HG03520 (cell line): Measurements from ENCODE around the gene KCND3.

Experiments used
- ATAC-seq: cut with Tn5 transposase; IDR thresholded peaks from one replicate; pipeline ENCODE4 v1.9.1; 2021; ENCODE audit warnings: mild to moderate bottlenecking, moderate library complexity; ENCODE audit not compliant: unreplicated experiment

The KCND3 gene

DNA sequence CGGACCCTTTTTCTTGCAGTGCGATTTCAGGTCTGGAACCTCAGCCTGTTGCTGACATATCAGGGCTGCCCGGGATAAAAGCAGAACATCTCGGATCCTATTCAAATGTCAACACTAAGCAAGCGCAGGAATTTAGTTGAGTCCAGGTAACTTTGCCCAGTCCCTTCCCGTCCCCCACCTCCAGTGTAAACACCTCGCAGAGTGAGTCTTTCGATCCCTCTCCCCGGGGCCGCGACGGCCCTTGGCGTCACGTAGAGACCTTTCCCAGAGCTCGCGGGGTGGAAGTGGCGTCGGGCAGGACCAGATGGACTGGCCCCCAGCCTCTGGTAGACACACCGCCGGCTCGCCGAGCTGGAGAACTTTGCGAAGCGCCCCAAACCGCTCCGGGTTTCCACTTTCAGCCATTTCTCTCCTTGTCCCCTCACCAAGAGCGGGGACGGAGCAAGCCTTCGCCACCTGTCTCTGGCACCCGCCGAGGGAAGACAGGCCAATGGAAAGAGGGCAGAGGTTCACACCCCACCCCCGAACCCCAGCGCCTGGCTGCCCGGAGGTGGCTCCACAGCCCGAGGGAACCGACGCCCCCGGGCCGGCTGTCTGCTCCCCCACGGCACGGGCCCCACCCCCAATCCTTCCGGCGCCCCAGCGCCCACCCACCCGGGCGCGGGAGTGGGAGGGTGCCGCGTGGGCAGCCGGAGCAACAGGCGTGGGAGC, 570 bp downstream of the KCND3 start:
- ATAC-seq = no peak

DNA sequence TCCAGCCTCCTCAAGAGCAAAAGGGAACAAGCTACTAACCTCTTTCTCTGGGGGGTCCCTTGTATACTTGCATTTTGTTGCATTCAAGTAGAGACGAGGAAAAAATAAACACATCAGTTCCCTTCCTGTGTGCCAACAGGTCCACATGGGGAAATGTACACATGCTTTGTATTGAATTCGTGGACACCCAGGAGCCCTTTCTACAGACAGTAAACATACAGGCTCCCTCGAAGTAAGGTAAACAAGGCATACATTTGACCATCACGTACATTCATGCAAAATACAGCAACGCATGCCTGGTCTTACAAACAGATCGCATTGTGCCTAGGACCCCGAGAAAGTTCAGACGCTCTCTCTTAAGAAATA, 1.1 kb downstream of the KCND3 start:
- ATAC-seq = no peak

DNA sequence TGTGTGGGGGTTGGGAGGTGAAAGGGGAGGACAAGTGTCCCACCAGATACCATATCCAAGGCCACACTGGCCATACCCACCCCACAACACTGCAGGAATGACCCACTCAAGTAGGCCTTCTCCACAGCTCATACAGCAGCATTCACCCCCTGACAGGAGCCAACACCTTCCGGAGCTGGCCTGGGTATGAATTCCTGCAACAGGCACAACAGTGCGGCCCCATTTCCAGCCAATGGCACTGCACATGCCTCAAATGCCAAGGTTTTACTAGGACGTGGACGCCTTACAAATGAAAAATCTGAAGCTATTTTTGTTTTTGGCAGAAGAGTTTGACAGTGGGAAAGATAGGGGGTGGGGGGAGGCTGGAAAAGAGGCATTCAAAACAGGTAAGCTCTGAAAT, 2.0 kb downstream of the KCND3 start:
- no peak for ATAC-seq

DNA sequence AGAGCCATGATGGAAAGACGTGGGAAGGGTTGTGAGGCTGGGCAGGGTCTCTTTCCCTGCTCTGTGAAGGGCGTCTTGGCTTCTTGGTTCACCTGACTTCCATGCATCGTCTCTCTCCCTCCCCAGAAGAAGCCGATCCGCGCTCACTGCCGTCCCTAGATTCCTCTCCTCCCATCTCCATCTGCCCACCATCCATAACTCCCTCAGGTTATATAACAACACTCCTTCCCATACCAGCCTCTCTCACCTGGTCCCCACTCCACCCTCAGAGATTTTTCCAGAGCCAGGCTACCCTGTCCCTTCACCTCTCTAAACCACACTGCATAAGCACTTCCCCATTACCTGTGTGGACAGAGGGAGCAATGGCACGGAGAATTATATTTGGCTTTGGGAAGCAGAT, 6.0 kb downstream of the KCND3 start:
- ATAC-seq = no peak

DNA sequence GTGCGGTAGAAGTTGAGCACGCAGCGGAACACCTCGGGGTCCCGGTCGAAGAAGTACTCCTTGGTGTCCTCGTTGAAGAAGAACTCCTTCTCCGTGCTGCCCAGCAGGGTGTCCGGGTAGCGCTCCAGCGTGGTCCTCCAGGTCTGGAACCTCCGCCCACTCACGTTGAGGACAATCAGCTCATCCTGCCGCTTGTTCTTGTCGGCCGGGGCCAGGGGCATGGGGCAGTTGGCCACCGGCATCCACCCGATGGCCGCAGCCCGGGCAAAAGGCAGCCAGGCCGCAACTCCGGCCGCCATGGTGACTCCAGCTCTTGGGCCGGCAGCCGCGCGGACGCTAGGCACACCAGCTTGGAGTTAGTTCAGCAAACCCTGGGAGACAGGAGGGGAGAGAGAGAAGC, 7.0 kb downstream of the KCND3 start:
- no peak for ATAC-seq

DNA sequence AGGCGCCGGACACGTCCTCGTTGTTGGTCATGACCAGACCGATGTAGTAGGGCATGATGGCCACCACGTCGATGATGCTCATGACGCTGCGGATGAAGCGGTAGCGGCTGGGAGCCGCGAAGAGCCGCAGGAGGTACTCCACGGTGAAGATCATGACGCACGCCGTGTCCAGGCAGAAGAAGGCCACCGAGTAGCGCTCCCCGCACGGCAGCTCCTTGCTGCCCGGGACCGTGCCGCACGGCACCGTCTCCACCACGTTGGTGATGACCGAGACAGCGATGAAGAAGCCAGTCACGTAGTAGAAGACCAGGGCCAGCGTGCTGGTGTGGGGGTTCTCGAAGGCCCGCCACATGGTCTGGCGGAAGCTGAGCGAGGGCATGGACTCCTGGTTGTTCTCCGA, 7.6 kb downstream of the KCND3 start:
- ATAC-seq = no peak

GRCh38 chr1:111981090-111981489, 8.4 kb downstream of the KCND3 start:
- ATAC-seq = no peak

- no peak for ATAC-seq
These were observed 8.8 kb downstream of the KCND3 start for GRCh38 chr1:111980686-111981085.

DNA sequence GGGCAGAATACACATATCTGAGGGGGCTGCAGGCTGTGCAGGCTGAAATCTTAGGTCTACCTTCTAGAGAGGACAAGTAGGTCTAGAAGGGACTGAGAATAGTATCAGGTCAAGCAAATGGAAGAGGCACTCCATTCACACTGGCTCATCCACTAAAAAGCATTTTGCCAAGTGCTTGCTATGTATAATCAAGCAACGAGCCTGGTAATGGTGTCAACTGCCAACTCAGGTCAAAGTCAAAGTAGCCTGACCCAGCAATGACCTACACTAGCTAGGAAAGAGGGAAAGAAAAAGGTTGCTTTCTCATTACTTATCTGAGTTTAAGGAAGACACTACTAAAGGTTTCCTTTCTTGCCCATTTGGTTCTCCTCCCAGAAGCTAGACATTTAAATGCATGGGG, 10.8 kb downstream of the KCND3 start:
- no peak for ATAC-seq

- ATAC-seq = no peak
These were observed 12.1 kb downstream of the KCND3 start for GRCh38 chr1:111977378-111977777.

DNA sequence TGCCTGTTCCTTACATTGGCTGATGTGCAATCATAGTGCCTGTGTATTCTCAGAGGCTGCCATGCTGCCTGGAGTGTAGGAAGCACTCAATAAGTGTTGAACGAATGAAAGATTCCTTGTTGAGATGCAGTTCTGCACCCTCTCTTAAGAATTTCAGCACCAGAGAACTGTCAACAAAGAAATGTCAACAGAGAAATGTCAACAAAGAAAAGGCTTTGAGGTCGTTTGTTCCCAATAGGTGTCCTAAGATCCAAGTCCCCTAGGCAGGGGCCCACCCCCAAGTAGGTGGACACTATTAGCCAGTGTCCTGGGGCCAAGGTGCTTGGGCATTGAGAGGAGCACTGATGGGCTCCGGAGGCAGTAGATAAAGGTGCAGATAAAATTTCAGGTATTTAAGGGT, 12.6 kb downstream of the KCND3 start:
- ATAC-seq = no peak

GRCh38 chr1:111976332-111976731, 13.1 kb downstream of the KCND3 start:
- ATAC-seq = no peak

GRCh38 chr1:111973150-111973790, 16.2 kb downstream of the KCND3 start:
- no peak for ATAC-seq

- ATAC-seq = no peak
These were observed 18.1 kb downstream of the KCND3 start for GRCh38 chr1:111971396-111971795.

DNA sequence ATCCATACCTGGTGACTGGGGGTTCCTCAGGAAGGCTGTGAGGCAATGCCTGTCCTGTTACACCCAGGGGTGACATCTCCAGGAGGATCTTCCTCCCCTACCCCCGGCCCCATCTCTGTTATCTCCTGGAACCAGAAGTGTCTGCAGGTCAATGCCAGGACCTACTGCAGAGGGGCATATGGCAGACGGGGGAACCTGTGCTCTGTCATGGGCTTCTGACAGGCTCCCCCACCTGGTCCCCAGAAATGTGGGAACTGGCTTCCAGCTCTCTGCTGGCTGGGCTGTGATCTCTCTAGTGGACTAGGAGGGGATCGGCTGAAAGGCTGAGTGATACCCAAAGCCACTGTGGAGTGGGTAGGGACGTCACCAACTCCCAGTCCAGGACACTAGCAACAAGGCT, 21.0 kb downstream of the KCND3 start:
- no peak for ATAC-seq

DNA sequence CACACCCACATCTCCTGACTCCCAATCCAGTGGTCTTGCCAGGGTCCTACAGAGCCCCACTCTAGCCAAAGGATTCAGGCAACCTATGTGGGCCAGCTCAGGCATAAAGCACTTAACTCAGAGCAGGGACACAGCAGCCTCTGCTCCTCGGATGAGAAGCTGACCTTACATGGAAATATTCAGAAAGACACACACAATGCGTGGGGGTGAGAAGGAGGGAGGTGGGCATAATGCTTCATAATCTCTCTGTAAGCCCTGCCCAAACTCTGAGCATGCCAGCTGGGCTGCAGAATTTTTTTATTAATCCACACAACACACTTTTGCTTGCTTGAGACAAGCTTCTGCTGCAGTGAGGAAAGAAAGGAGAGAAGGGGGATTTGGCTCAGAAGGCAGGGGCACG, 21.6 kb downstream of the KCND3 start:
- ATAC-seq = no peak

GRCh38 chr1:111967067-111967690, 22.3 kb downstream of the KCND3 start:
- no peak for ATAC-seq

- no peak for ATAC-seq
These were observed 23.6 kb downstream of the KCND3 start for GRCh38 chr1:111965781-111966443.

- no peak for ATAC-seq
These were observed 25.3 kb downstream of the KCND3 start for GRCh38 chr1:111963985-111964738.

DNA sequence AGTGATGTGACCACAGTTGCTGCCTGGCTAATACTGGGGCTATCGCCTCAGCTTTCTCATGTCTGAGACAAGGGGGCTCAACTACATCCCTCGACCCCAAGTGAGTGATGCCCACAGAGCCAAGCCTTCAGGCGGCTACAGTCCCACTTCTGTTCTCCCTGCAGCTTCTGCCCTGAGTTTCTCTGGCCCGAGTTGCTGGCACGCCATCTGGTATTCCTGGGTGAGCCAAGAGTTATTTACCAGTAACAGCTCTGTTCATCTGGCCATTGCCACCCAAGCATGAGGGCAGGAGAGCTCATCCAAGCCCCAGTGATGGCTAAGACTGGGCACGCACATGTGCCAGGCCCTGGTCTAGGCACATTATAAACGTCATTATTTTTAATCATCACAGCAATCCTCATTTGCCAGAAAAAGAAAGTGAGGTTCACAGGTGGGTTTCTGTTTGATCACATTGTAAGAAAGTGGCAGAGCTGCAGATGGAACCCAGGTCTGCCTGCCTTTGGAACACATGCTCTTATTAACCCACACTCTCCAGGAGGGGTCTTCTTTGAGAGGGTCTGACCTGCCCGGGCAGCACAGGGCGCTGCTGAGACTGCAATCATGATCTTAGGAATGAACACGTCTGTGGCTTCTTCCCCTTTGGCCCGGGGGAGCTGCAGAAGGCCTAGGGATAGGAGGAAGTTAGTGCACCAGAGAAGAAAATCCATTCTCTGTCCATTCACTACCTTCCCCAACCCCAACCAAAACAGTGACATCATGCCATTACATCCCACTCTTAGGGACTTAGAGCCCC, 27.5 kb downstream of the KCND3 start:
- ATAC-seq = no peak
